ENCODE data around the gene CCDC40. TPM values are rescaled to one million over a fixed set of nuclear protein-coding genes. Genes with fewer than 3 reads are reported as not detected.

The CCDC40 gene
- total RNA-seq, 1 donor from 2014 or later = 3.3 TPM

GRCh38 chr17:80000981-80001775, 35.3 kb upstream of the CCDC40 start:
- DNase-seq = no peak

- no peak for DNase-seq
Measured at GRCh38 chr17:80002070-80002641, 34.3 kb upstream of the CCDC40 start.

GRCh38 chr17:80002690-80003490, 33.6 kb upstream of the CCDC40 start:
- DNase-seq = no peak

- no peak for DNase-seq
Measured at GRCh38 chr17:80003969-80004368, 32.5 kb upstream of the CCDC40 start.

GRCh38 chr17:80005360-80006338, 30.8 kb upstream of the CCDC40 start:
- no peak for DNase-seq

- DNase-seq = no peak
Measured at GRCh38 chr17:80006339-80006720, 30.1 kb upstream of the CCDC40 start.

GRCh38 chr17:80006811-80007752, 29.4 kb upstream of the CCDC40 start:
- DNase-seq = no peak

- DNase-seq = no peak
Measured at GRCh38 chr17:80007939-80008338, 28.5 kb upstream of the CCDC40 start.

- DNase-seq = no peak
Measured at GRCh38 chr17:80008383-80008840, 28.0 kb upstream of the CCDC40 start.

- no peak for DNase-seq
Measured at GRCh38 chr17:80008848-80009247, 27.6 kb upstream of the CCDC40 start.

GRCh38 chr17:80009391-80010282, 26.8 kb upstream of the CCDC40 start:
- no peak for DNase-seq

GRCh38 chr17:80010283-80010858, 26.1 kb upstream of the CCDC40 start:
- DNase-seq = no peak

GRCh38 chr17:80011989-80012555, 24.4 kb upstream of the CCDC40 start:
- no peak for DNase-seq

GRCh38 chr17:80012765-80013741, 23.4 kb upstream of the CCDC40 start:
- no peak for DNase-seq

- DNase-seq = no peak
Measured at GRCh38 chr17:80017226-80018010, 19.0 kb upstream of the CCDC40 start.

- DNase-seq = no peak
Measured at GRCh38 chr17:80018917-80019651, 17.4 kb upstream of the CCDC40 start.
